GM12891 (cell line): Measurements from ENCODE around the gene SLC44A3.

ENCODE experiments used
- DNase-seq: peaks from one replicate; pipeline ENCODE4 v3.0.0; 2011; ENCODE audit warnings: low spot score; ENCODE audit not compliant: insufficient read length
- FAIRE-seq: peaks from 2 replicates; lab custom pipeline; 2011; peaks lifted over from hg19 to GRCh38; lab: Jason Lieb, UNC
- PAX5 ChIP-seq: IDR thresholded peaks from 2 replicates; pipeline ENCODE4 v1.6.1; 2011; ENCODE audit warnings: low read length, moderate library complexity, mild to moderate bottlenecking; ENCODE audit not compliant: insufficient read depth, severe bottlenecking
- POLR2A ChIP-seq: IDR thresholded peaks from 2 replicates; pipeline ENCODE4 v1.6.1; 2011; ENCODE audit warnings: low read depth, low read length, control low read depth
- POLR2AphosphoS5 ChIP-seq: IDR thresholded peaks from 2 replicates; pipeline ENCODE4 v1.6.1; 2011; ENCODE audit warnings: low read depth, low read length, control low read depth
- POU2F2 ChIP-seq: IDR thresholded peaks from 2 replicates; pipeline ENCODE4 v1.6.1; 2011; ENCODE audit warnings: low read depth, mild to moderate bottlenecking, control low read depth, low read length, moderate library complexity
- SPI1 ChIP-seq: IDR thresholded peaks from 2 replicates; pipeline ENCODE4 v1.6.1; 2011; ENCODE audit warnings: low read depth, low read length, control low read depth
- TAF1 ChIP-seq: IDR thresholded peaks from 2 replicates; pipeline ENCODE4 v1.6.1; 2011; ENCODE audit warnings: low read depth, low read length, control low read depth

SLC44A3 gene

DNA sequence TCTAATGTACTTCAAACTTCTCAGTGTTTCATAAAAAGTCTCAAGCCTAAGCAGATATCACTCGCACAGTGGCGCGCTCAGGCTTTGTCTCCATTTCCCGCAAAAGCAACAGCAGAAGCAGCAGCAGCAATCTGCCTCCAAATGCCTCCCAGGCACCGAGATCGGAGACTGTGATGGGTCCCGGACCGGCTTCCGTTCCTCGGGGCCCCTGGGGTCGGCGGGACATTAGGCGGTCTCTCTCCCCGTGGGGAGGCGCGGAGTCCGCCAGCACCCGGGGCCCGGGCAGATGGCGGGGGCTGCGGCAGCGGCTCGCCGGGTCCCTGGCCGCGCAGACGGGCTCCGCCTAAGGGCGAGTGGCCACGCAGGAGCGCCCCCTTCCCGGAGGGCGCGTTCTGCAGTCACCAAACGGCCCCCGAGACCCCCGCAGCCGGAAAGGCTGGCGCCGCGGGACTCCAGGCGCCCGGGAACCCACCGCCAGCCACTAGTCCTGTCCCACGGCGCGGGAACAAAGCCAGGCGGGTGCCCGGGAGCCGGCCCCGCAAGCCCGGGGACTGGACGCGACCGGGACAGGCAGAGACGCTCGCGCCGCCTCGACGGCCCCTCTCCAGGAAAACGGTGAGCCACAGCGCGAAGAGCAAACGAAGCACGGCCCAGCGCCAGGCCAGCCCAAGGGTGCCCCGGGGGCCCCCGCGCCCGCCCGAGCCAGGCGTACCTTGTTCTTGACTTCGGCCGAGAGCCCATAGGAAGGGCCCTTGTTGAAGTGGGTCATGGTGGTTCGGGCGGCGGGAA is 106.2 kb downstream of the SLC44A3 start:
- TF ChIP-seq POLR2A, result no peak
- no peak for TF ChIP-seq POU2F2
- FAIRE-seq (peak; percentile 9), DNase-seq (peak; percentile 45)

DNA sequence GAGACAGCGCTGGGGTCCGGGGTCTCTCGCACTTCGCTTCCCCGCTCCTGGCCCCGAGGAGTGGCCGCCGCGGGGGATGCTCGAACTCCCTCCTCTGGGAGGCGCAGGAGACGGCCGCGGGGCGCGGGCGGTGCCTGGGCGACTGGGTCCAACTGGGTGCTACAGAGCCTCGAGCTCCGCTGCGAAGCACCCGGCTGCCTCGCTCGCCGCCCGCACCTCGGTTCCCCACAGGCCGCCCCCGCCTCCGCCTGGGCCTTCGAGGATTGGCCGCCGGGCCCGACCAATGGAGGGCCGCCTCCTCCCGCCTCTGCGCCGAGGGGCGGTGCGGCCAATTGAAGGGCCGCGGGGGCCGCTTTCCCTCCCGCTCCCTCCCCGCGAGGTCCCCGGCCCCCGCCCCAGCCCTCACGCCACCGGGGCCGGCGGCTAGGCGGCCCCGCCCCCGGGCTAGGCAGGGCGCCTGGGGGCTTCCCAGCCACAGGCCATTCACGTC is 106.8 kb downstream of the SLC44A3 start, which contains the start of gene CNN3:
TSS of gene CNN3 (minus strand) at position 196 of the 490 bp plus-strand sequence. CDS start 216 bp downstream, outside the sequence.
- peak; percentile 80 for FAIRE-seq
- TF ChIP-seq POU2F2 (no peak), TAF1 (no peak), PAX5 (no peak), POLR2AphosphoS5 (no peak), SPI1 (no peak), POLR2A (peak; percentile 45; the same call in 1 of the 2 replicates)
- peak; percentile 79 for DNase-seq

DNA sequence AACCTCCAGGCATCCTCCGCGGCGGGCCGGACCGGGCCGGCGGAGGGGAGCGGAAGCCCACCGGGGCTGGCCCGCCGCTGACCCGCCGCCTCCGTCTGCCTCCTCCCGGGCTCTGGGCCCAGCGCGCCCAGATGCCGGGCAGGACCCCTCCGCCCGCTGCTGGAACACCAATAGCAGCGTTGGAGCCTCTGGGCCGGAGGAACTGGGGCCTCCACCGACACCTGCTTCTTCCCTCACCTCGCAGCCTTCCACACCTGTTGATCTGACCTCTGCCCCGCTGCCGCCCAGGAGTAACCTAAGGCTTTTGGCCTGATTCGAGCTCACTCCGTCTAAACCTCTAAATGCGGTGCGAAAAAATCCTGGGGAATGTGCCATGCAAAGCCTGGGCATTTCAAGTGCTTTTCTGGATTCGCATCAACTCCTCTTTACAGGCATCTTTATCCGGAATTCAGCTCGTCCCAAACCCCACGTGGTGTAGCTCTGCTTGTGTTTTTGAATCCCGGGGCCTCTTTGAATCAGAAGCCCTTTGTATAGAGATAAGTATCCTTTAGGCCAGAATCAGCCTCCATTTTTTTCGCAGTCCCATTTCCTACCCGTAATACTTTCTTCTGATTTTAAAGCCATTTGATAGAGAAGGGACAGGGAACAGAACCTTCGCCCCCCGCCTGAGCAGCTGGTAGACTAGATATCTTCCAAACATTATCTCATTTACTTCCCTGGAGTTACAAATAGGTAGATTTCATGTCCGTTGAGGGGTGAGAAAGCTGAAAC is 107.4 kb downstream of the SLC44A3 start:
- FAIRE-seq, result no peak
- TF ChIP-seq POLR2A, result no peak
- no peak for TF ChIP-seq POU2F2
- TF ChIP-seq TAF1, result no peak
- TF ChIP-seq POLR2AphosphoS5, result no peak
- TF ChIP-seq PAX5, result no peak
- no peak for TF ChIP-seq SPI1
- no peak for DNase-seq

DNA sequence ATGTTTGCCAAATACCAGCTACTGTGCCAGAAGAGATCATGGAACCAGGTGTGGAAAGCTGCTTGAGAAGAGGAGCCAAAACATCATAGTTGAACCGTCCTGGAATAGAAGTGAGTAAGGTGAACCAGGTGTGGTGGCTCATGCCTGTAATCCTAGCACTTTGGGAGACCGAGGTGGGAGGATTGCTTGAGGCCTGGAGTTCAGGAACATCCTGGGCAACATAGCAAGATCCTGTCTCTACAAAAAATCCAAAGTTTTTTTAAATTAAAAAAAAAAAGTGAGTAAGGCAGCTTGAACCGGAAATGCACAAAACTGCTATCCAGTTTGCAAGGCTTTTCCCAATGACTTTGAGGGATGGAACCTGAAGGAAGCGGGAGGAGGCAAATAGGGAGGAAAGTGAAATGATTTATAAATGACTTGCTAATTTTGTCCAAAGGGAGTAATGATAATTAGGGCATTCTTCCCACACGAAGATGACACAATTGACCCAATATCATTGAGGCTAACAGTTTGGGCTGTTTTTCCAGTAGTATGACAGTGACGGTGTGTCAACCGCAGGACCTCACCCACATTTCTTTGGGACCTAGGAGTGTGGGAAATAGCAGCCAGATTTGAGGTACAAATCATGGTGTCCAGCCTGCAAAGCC is 108.3 kb downstream of the SLC44A3 start:
- FAIRE-seq (no peak), DNase-seq (no peak)
- no peak for TF ChIP-seq POU2F2
- no peak for TF ChIP-seq SPI1
- no peak for TF ChIP-seq PAX5
- TF ChIP-seq POLR2AphosphoS5, result no peak
- no peak for TF ChIP-seq TAF1
- no peak for TF ChIP-seq POLR2A

DNA sequence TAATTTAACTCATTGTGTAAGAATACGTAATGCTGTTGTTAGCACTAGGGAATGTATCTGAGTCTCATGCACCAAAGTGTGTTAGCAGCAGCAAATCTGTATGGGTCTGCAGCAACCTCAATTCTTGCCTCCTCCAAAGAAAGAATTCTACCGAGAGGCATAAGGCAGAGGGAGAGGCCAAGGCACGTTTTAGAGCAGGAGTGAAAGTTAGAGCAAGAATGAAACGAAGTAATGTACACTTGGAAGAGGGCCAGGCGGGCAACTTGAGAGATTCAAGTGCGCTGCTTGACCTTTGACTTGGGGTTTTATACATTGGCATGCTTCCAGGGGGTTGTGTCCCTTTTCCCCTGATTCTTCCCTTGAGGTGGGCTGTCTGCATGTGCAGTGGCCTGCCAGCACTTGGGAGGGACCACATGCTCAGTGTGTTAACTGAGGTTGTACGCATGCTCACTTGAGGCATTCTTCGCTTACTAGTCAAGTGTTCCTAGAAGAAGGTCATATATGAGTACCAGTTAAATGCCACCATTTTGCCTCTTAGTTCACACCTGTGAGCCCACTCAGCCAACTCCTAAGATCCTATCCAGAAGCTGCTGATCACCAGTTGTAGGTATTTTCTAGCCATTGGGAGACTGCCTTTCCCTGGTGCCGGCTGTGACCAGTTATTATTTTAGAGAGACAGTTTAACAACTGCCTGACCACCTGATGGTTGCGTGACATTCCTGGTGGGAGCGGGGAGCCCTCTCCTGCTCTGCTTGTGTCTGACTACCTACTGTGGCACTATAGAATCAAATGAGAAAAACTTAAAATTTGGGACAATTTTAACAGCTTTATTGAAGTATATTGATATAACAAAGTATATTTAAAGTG is 109.4 kb downstream of the SLC44A3 start:
- no peak for TF ChIP-seq POLR2A
- TF ChIP-seq SPI1, result no peak
- no peak for FAIRE-seq
- no peak for DNase-seq

DNA sequence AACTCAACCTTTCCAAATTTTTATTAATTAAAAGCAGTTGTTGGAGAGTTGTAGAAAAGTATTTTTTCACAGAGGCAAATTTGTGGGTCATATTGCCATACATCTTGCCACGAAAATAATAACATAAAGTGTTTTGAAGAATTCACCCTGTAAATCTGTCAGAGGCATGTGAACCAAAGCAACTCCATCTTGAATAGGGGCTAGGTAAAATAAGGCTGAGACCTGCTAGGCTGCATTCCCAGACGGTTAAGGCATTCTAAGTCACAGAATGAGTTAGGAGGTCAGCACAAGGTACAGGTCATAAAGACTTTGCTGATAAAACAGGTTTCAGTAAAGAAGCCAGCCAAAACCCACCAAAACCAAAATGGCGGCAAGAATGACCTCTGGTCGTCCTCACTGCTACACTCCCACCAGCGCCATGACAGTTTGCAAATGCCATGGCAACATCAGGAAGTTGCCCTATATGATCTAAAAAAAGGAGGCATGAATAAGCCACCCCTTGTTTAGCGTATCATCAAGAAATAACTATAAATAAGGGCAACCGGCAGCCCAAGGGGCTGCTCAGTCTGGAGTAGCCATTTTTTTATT is 111.2 kb downstream of the SLC44A3 start:
- FAIRE-seq (no peak), DNase-seq (no peak)
- no peak for TF ChIP-seq TAF1
- no peak for TF ChIP-seq POLR2A
- TF ChIP-seq SPI1, result no peak
- TF ChIP-seq PAX5, result no peak
- TF ChIP-seq POU2F2, result no peak
- TF ChIP-seq POLR2AphosphoS5, result no peak

DNA sequence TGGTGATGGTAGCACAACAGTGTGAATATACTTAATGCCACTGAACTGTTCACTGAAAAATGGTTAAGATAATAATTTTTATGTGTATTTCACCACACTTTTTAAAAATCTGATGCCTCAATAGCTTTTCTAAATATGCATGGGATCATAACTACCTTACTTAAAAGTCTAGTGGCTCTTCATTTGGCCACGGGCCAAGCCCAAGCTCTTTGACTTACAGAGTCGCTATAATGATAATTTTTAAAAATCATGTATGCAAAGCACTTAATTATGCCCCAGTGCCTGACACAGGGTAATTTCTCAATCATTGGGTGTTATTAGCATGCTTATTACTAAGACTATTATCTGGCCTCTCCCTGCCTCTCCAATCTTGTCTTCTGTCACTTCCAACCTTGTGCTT is 114.4 kb downstream of the SLC44A3 start:
- FAIRE-seq (no peak), DNase-seq (no peak)
- TF ChIP-seq POU2F2 (no peak), PAX5 (no peak), TAF1 (no peak)

DNA sequence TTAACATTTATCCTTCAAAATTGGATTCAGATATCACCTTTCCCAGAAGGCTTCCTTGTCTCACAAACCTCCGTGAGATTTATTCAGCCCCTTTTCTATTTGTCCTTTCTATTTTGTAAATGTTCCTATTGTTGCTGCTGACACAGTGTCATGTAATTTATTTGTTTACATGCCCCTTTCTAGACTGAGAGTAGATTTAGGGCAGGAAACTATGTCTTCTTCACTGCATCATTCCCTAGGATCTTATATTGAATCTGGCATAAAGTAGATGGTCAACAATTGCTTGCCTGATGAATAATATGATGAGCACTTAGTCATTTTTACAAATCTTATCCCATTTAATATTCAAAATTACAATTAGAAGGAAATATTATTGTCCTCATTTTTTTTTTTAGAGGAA is 114.9 kb downstream of the SLC44A3 start:
- FAIRE-seq (no peak), DNase-seq (no peak)
- TF ChIP-seq POU2F2 (no peak), TAF1 (no peak), POLR2A (no peak), POLR2AphosphoS5 (no peak), SPI1 (no peak), PAX5 (no peak)
